Ovary (tissue), 3 donors: ENCODE measurements around the gene EXOSC7.

Experiments
- CTCF ChIP-seq, 3 donors: fragments of 450-650 bp in 2 of 3; fragments of 200-600 bp in 1 of 3; IDR thresholded peaks; one replicate each; pipeline versions ENCODE4 v1.5.1 to v1.8.0; 2016 to 2022; ENCODE audit warnings: antibody characterized with exemption in 3 of 3, mild to moderate bottlenecking in 1 of 3
- EP300 ChIP-seq: sonication (generic); formaldehyde crosslinking; IDR thresholded peaks from one replicate; pipeline ENCODE4 v1.6.1; 2017; ENCODE audit warnings: antibody characterized with exemption
- POLR2A ChIP-seq: fragments of 450-650 bp; IDR thresholded peaks from one replicate; pipeline ENCODE4 v1.6.1; 2017; ENCODE audit warnings: antibody characterized with exemption, mild to moderate bottlenecking, moderate library complexity
- donor health status: DM: no; HTN: no; CAD: no.

- TF ChIP-seq CTCF (IDR thresholded peaks at IDR 0.05): no peak
- TF ChIP-seq POLR2A: no peak
- TF ChIP-seq EP300: no peak
Measured at GRCh38 chr3:44969154-44969827, 6.8 kb upstream of the EXOSC7 start.
